22Rv1 (cell line): ENCODE measurements around the gene CKAP2.

Experiments
- H3K27ac ChIP-seq: fragments of 450-650 bp; 2 replicates; pipeline ENCODE4 v1.5.1; 2017
- CTCF ChIP-seq: fragments of 450-650 bp; IDR thresholded peaks from 2 replicates; pipeline ENCODE4 v1.5.1; 2017; ENCODE audit warnings: mild to moderate bottlenecking
- ZFX ChIP-seq: fragments of 450-650 bp; IDR thresholded peaks from 2 replicates; pipeline ENCODE4 v1.6.1; 2017; ENCODE audit warnings: antibody characterized with exemption, borderline replicate concordance

The CKAP2 gene

GRCh38 chr13:52414963-52415362, 40.3 kb upstream of the CKAP2 start:
- no peak overlapping the region for H3K27ac ChIP-seq

GRCh38 chr13:52419080-52419479, 36.2 kb upstream of the CKAP2 start:
- no peak for TF ChIP-seq ZFX
- TF ChIP-seq CTCF = no peak
- no peak overlapping the region for H3K27ac ChIP-seq

More at GRCh38 chr13:52414963-52415362, 40.3 kb upstream of the CKAP2 start:
- TF ChIP-seq CTCF (no peak), ZFX (no peak)

GRCh38 chr13:52421216-52421615, 34.1 kb upstream of the CKAP2 start:
- TF ChIP-seq ZFX (no peak), CTCF (no peak)
- H3K27ac ChIP-seq = no peak overlapping the region

GRCh38 chr13:52428295-52428694, 27.0 kb upstream of the CKAP2 start:
- TF ChIP-seq ZFX (no peak), CTCF (no peak)

GRCh38 chr13:52432456-52432855, 22.8 kb upstream of the CKAP2 start:
- no peak for TF ChIP-seq CTCF
- no peak for TF ChIP-seq ZFX

More at GRCh38 chr13:52428295-52428694, 27.0 kb upstream of the CKAP2 start:
- H3K27ac ChIP-seq = no peak overlapping the region

GRCh38 chr13:52446265-52446664, 9.0 kb upstream of the CKAP2 start:
- TF ChIP-seq CTCF = no peak
- no peak for TF ChIP-seq ZFX
- H3K27ac ChIP-seq = peak overlapping the region; percentile 65

More at GRCh38 chr13:52432456-52432855, 22.8 kb upstream of the CKAP2 start:
- no peak overlapping the region for H3K27ac ChIP-seq

- TF ChIP-seq CTCF (no peak), ZFX (no peak)
- H3K27ac ChIP-seq = no peak overlapping the region
These were observed 7.9 kb upstream of the CKAP2 start for GRCh38 chr13:52447354-52447753.
